ENCODE measurements around the gene NR1H2.

The NR1H2 gene

GRCh38 chr19:50406156-50406820 is 30.0 kb downstream of the NR1H2 start:
- DNase-seq: no peak

- no peak for DNase-seq
Observed at GRCh38 chr19:50406829-50407228, 30.6 kb downstream of the NR1H2 start.

- no peak for DNase-seq
Observed at GRCh38 chr19:50409347-50409746, 33.1 kb downstream of the NR1H2 start.

GRCh38 chr19:50410109-50410508 is 33.9 kb downstream of the NR1H2 start:
- DNase-seq: no peak

DNA sequence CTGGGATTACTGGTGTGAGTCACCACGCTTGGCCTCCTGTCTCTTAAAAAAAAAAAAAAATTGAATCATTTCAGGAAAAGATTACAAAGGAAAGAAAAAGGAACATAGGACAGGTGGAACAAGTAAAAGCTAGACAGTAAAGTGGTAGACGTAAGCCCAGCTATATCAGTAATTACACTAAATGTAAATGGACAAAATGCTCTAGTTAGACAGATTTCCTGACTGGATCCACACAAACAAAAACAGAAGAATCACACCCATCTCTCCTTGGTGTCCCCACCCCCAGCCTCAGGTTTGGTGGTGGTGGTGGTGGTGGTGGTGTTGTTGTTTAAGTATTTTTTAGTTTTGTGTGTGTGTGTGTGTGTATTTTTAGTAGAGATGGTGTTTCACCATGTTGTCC is 36.2 kb downstream of the NR1H2 start:
- DNase-seq: no peak

DNA sequence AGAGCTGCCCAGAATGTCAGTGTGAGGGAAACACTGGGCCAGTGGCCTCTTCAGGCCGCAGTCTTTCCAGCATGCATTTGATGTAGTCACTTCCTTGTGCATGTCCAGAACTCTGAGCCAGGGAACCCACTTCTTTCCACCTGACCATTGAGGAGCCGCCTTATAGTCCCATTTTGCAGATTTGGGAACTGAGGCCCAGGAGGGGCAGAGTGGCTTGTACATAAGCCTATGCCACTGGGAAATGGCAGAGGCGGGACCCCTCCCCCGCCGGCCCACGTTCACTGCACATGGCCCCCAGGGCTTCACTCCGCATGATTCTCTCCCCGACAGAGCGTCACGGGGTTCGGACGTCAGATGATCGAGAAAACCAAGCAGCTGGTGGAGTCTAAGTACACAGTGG is 36.8 kb downstream of the NR1H2 start:
- no peak for DNase-seq

DNA sequence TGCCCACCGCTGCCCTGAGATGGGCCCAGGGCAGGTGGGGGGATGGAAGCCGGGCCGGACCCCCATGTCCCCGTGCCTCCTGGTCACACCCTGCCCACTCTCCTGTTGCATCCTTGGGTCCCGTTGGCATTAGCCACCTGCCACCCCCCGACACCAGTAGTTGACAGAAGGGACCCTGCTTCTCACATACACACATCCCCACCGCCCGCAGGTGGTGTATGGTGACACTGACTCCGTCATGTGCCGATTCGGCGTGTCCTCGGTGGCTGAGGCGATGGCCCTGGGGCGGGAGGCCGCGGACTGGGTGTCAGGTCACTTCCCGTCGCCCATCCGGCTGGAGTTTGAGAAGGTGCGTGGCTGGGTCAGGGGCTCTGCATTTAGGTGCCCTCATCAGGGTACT is 37.3 kb downstream of the NR1H2 start:
- DNase-seq: no peak

GRCh38 chr19:50414864-50415660 is 38.8 kb downstream of the NR1H2 start:
- DNase-seq: no peak

DNA sequence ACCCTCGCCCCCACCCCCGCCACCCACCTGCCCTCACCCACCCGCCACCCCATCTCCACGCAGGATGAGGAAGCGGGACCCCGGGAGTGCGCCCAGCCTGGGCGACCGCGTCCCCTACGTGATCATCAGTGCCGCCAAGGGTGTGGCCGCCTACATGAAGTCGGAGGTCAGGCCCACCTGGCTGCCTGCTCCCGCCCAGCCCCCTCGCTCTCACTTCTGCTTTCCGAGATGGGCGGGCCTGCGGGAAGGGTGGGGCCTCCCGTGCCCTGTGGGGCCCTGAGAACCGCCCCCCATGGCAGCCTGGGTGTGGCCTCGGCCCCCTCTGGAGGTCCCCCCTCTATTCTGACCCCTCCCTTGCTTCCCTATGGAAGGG is 39.4 kb downstream of the NR1H2 start:
- no peak for DNase-seq

DNA sequence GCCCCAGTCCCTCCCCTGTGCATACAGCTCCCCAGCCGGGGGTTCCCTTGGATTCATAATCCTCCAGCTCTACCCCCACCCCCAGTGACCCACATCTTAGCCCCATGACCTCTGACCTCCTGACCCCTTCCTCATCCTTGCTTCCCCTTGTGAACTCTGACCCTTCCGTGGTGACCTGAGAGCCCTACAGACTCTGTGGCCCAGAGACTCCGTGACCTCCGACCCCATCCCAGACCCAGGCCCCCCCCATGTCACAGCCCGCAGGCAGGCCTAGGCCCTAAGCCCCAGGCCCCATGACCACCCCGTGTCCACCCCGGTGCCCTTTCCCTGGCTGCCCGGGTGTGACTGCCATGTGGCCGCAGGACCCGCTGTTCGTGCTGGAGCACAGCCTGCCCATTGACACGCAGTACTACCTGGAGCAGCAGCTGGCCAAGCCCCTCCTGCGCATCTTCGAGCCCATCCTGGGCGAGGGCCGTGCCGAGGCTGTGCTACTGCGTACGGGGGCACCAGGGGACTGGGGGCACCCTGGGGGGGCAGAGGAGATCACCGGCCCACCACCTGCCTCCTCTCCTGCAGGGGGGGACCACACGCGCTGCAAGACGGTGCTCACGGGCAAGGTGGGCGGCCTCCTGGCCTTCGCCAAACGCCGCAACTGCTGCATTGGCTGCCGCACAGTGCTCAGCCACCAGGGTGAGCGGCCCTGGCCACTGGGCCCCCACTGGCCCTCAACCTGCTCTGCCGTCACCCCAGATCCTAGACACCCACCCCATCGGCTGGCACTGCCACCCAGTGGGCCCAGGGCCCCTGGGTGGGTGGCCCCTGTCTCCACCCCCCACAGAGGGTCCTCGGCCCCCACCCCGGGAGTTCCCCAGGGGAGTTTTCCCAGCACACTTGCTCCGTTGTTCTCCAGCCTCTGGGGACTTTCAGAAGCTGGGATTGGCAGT is 40.0 kb downstream of the NR1H2 start:
- no peak for DNase-seq

GRCh38 chr19:50417111-50418081 is 41.1 kb downstream of the NR1H2 start:
- DNase-seq: no peak

DNA sequence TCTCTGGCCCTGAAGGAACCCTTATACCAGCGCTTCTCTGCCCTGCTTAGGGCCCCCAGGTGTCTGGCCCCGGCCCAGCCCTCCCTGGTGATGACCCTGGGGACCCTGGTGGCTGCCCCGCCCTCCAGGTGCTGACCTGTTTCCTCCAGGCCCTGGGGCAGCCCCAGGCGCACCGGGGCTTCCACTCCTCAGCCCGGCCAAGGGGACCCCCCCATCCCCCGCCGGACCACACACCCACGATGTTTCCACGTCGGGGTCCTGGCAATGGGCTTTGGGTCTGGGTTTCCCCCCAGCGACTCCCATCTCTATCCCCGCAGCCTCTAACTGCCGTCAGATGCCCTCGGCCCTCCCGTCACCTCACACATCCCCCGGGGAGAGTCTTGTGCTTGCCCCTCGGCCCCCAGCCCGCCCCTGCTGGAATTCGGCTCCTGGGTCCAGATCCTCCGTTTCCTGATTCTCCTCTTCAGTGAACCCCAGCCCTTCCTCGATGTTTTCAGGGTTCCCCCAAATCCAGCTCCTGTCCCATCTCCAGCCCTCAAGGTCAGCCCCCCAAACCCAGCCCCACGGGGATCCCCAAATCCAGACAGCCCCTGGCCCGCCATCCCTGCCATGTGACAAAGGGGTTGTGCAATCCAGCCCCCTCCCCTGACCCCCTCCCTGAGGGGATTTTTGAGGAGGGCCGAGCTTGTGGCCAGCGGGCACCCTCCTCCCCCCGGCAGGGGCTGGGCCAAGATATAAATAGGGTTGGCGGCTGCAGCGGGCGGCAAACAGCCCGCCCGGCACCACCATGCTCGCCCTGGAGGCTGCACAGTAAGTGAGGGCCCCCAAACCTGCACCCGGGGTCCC is 42.1 kb downstream of the NR1H2 start, which contains the start of gene SPIB:
Gene SPIB, plus strand, starts transcription at position 763 of the 846 bp plus-strand sequence. Its CDS starts 25 bp downstream, at position 788.
- no peak for DNase-seq

DNA sequence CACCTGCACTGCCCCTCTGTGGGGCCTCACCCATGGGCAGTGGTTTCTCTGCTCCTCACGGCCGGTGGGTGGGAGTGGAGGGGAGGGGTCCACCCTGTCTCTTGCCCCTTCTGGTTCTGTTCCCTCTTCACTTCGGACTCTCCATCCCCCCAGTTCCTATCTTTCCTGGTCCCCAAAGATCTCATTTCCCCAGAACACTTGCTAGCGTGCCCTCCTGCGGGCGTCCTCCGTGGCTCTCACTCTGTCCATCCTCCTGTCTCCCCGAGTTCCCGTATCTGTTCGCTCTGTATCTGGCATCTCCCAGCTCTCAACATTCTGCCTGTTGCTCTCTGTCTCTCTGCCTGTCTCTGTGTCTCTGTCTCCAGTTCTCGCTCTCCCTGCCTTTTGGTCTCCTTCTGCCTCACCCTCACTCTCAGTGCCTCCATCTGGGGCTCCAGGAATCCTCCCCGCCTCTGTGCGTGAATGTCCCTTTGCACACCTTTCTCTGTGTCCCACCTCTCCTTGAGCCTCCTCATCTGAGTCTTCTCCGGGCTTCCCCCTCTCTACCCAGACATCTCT is 42.8 kb downstream of the NR1H2 start:
- DNase-seq: no peak

GRCh38 chr19:50419580-50420035 is 43.4 kb downstream of the NR1H2 start:
- no peak for DNase-seq

DNA sequence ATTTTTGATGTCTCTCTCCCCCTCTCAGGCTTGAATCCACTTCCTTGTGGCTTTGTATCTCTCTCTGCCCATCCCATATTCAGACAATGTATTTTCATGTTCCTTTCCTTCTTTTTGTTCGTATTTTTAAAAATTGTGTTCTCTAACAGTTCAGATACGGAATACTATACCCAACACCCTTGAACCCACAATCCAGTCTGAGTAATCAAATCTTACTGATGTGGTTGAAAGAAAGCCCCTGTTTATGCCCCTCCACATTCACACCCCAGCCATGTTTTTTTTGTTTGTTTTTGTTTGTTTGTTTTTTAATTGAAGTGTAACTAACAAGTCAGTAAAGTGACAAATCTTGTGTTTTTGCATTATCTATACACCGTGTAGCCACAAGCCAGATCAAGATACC is 43.9 kb downstream of the NR1H2 start:
- DNase-seq: no peak

DNA sequence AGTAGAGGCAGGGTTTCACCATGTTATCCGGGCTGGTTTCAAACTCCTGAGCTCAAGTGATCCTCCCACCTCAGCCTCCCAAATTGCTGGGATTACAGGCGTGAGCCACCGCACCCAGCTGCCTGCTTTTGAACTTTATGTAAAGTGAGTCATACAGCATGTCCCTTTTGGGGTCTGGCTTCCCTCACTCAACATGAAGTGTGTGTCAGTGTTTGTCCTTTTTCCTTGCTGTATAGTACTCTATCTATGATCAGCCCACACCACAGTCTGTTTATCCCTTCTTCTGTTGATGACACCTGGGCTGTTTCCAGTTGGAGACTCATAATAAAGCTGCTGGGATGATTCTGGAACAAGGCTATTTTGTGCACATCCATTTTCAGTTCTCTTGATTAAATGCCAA is 44.6 kb downstream of the NR1H2 start:
- DNase-seq: no peak

GRCh38 chr19:50422397-50423278 is 46.4 kb downstream of the NR1H2 start:
- no peak for DNase-seq

GRCh38 chr19:50423279-50424113 is 47.2 kb downstream of the NR1H2 start:
- DNase-seq: no peak

- DNase-seq: no peak
Observed at GRCh38 chr19:50425581-50425980, 49.3 kb downstream of the NR1H2 start.
